CD4-positive, CD25-positive, alpha-beta regulatory T cell (primary cell): ENCODE results near the gene LMX1A. TPM values are rescaled to one million over a fixed set of nuclear protein-coding genes. Genes with fewer than 3 reads are reported as not detected.

Experiments used
- ATAC-seq, 2 donors: fragments of 150-1000 bp; cut with Tn5 transposase; one replicate each; pipeline ENCODE4 v1.10.0; 2021; ENCODE audit warnings: low read depth in 2 of 2, moderate number of reproducible peaks in 2 of 2, moderate library complexity in 1 of 2
- DNase-seq, 3 donors: peaks; one replicate each; pipeline versions ENCODE4 v3.0.0 to v3.0.0-alpha.2; 2012 to 2022; ENCODE audit warnings: mixed read lengths in 1 of 3
- H3K27ac ChIP-seq: one replicate; pipeline ENCODE4 v1.7.0; 2013; ENCODE audit warnings: mild to moderate bottlenecking, low read length; ENCODE audit not compliant: insufficient read depth, poor library complexity, severe bottlenecking
- H3K27me3 ChIP-seq: one replicate; pipeline ENCODE4 v1.7.0; 2013; ENCODE audit warnings: low read length; ENCODE audit not compliant: control insufficient read depth, insufficient read depth
- H3K36me3 ChIP-seq: one replicate; pipeline ENCODE4 v1.7.0; 2013; ENCODE audit warnings: mild to moderate bottlenecking, low read length, moderate library complexity; ENCODE audit not compliant: control insufficient read depth, insufficient read depth
- H3K4me1 ChIP-seq: 2 replicates; pipeline ENCODE4 v1.7.0; 2013; ENCODE audit warnings: mild to moderate bottlenecking, low read length; ENCODE audit not compliant: insufficient read depth, control insufficient read depth, poor library complexity, severe bottlenecking
- H3K4me3 ChIP-seq: one replicate; pipeline ENCODE4 v1.7.0; 2013; ENCODE audit warnings: low read depth, mild to moderate bottlenecking, low read length, moderate library complexity
- H3K9me3 ChIP-seq, 2 experiments: 1 replicate in 1 of 2; 2 replicates in 1 of 2; pipeline ENCODE4 v1.7.0; 2013; ENCODE audit warnings: low read length in 2 of 2, mild to moderate bottlenecking in 1 of 2, moderate library complexity in 1 of 2; ENCODE audit not compliant: control insufficient read depth in 2 of 2
- H3K27ac Mint-ChIP-seq, 3 donors: one replicate each; pipeline ENCODE4 v1.8.0; 2020 to 2022; ENCODE audit warnings: mild to moderate bottlenecking in 3 of 3, mixed read lengths in 3 of 3, moderate library complexity in 2 of 3
- H3K27me3 Mint-ChIP-seq: one replicate; pipeline ENCODE4 v1.8.0; 2022; ENCODE audit warnings: mild to moderate bottlenecking, mixed read lengths
- H3K36me3 Mint-ChIP-seq: one replicate; pipeline ENCODE4 v1.8.0; 2020; ENCODE audit warnings: mixed read lengths
- H3K4me1 Mint-ChIP-seq, 4 donors: one replicate each; pipeline ENCODE4 v1.8.0; 2020 to 2022; ENCODE audit warnings: mixed read lengths in 4 of 4, mild to moderate bottlenecking in 1 of 4
- H3K4me3 Mint-ChIP-seq, 4 donors: one replicate each; pipeline ENCODE4 v1.8.0; 2020 to 2022; ENCODE audit warnings: mild to moderate bottlenecking in 4 of 4, mixed read lengths in 4 of 4, moderate library complexity in 3 of 4
- H3K9me3 Mint-ChIP-seq, 7 donors: one replicate each; pipeline ENCODE4 v1.8.0; 2020 to 2022; ENCODE audit warnings: mixed read lengths in 7 of 7, mild to moderate bottlenecking in 3 of 7, moderate library complexity in 2 of 7
- polyA plus RNA-seq, 4 donors: library from polyadenylated mRNA; unstranded; fragments of 300-500 nt; fragmentation: Illumina TruSeq; gene quantifications; one replicate each; pipeline ENCODE4 v1.2.3, GENCODE V29; 2021
- total RNA-seq: library from RNA; stranded (reverse); gene quantifications from one replicate; pipeline ENCODE4 v1.2.3, GENCODE V29; 2022

Gene LMX1A
- total and polyA plus RNA-seq, 5 donors from 2014 or later: not detected

DNA sequence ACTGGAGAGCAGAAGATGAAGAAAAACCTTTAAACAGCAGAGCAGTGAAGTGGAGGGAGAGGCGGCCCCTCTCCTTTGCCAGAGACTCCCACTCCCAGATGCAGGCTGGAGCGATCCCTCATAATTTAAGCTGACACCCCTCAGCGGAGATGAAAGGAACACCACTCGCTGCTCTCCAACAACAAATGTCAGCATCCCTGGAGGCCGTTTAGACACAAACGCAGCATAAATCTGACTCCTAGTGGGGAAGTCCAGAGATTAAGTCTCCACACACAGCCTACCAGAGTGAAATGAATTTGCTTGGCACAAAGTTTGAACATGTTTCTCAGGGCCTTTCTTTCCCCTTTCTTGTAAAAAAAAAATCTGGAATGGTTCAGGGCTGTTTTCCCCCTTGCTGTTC lies 137.8 kb downstream of the LMX1A start:
- Histone ChIP-seq H3K27me3 (peaks cover 3% of the 10 kb centered on the region), H3K4me3 (no peak overlapping the region), H3K9me3 (no peaks in the 10 kb centered on the region), H3K36me3 (no peaks in the 10 kb centered on the region), H3K27ac (no peak overlapping the region), H3K4me1 (no peaks in the 10 kb centered on the region)
- Mint-ChIP-seq H3K36me3 (no peaks in the 10 kb centered on the region), H3K4me1 (no peaks in the 10 kb centered on the region), H3K9me3 (peaks cover 0 to 3% (median 0%) of the 10 kb centered on the region in 7 donors), H3K4me3 (no peak overlapping the region), H3K27ac (no peak overlapping the region), H3K27me3 (peaks cover 20% of the 10 kb centered on the region)
- DNase-seq (no peak), ATAC-seq (no peak)

DNA sequence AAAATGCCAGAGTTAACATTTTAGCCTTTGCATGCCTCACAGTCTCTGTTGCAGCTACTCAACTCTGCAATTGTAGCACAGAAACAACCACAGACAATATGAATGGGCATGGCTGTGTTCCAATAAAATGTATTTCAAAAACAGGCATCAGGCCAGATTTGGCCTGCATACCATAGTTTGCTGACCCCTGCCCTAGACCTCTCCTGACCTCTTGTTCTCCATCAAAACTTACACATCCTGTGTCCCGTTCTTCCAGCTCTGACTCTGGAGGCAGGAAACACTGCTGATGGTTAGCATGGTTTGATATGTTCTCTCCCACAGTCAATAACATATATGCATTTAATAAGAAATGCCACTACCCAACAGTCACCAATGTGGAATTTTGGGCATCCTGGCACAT lies 138.6 kb downstream of the LMX1A start:
- Histone ChIP-seq H3K4me3 (no peak overlapping the region), H3K27ac (no peak overlapping the region), H3K9me3 (no peaks in the 10 kb centered on the region), H3K4me1 (no peaks in the 10 kb centered on the region), H3K36me3 (no peaks in the 10 kb centered on the region), H3K27me3 (peaks cover 3% of the 10 kb centered on the region)
- ATAC-seq: no peak
- no peak overlapping the region for H3K4me3 Mint-ChIP-seq
- H3K27me3 Mint-ChIP-seq: peaks cover 20% of the 10 kb centered on the region
- peaks cover 0 to 2% (median 0%) of the 10 kb centered on the region in 7 donors for H3K9me3 Mint-ChIP-seq
- peak overlapping the region in 1 of 3 donors; percentile 33 for H3K27ac Mint-ChIP-seq
- no peaks in the 10 kb centered on the region for H3K4me1 Mint-ChIP-seq
- no peak for DNase-seq
- H3K36me3 Mint-ChIP-seq: no peaks in the 10 kb centered on the region

DNA sequence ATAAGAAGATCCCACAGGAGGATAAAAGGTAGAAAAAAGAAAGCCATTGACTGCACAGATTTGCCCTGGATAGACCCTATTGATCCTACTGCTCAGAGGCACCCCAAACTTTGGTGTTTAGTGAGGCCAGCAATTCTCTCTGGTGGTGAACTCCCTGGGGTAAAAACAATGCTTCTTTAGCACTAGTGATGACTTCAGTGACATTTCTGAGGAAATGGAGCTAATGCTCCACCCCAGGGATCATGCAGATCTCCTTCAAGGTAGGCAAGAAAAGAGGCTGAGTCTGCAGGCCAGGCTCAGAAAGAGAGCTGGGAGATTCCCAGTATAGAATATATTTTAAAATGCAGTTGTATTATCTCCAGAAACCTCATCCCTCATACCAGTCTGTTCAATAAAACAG lies 140.3 kb downstream of the LMX1A start:
- H3K4me1 Mint-ChIP-seq: no peaks in the 10 kb centered on the region
- H3K36me3 Mint-ChIP-seq: no peaks in the 10 kb centered on the region
- no peak for DNase-seq
- H3K4me1 ChIP-seq: no peaks in the 10 kb centered on the region
- H3K27ac ChIP-seq: no peak overlapping the region
- peaks cover 20% of the 10 kb centered on the region for H3K27me3 Mint-ChIP-seq
- H3K9me3 ChIP-seq: no peaks in the 10 kb centered on the region
- no peak for ATAC-seq
- H3K9me3 Mint-ChIP-seq: peaks cover 0 to 2% (median 0%) of the 10 kb centered on the region in 7 donors
- H3K36me3 ChIP-seq: no peaks in the 10 kb centered on the region
- no peak overlapping the region for H3K4me3 Mint-ChIP-seq
- H3K27me3 ChIP-seq: peaks cover 3% of the 10 kb centered on the region
- no peak overlapping the region for H3K27ac Mint-ChIP-seq
- H3K4me3 ChIP-seq: no peak overlapping the region

DNA sequence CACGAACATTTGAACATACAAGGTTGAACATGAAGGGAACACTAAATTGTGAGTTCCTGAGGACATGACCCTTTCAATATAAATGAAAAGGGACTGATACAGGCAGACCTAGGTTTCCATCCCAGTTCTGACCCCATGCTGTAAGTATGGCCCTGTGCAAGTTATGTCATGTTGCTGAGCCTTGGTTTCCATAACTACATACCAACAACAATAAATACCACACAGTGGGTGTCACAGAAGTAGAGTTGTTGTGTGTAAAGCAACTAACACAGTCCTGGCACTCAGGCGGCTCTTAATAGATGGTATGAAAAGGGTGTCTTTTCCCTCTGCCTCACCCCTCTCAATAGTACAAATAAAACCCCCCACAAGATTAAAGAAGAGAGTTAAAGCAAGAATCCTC lies 140.8 kb downstream of the LMX1A start:
- ATAC-seq (no peak), DNase-seq (no peak)
- Mint-ChIP-seq H3K36me3 (no peaks in the 10 kb centered on the region), H3K4me3 (no peak overlapping the region), H3K27ac (no peak overlapping the region), H3K4me1 (no peaks in the 10 kb centered on the region), H3K27me3 (peaks cover 20% of the 10 kb centered on the region), H3K9me3 (peaks cover 0 to 2% (median 0%) of the 10 kb centered on the region in 7 donors)
- Histone ChIP-seq H3K9me3 (no peaks in the 10 kb centered on the region), H3K4me1 (no peaks in the 10 kb centered on the region), H3K4me3 (no peak overlapping the region), H3K27me3 (peaks cover 3% of the 10 kb centered on the region), H3K36me3 (no peaks in the 10 kb centered on the region), H3K27ac (no peak overlapping the region)

DNA sequence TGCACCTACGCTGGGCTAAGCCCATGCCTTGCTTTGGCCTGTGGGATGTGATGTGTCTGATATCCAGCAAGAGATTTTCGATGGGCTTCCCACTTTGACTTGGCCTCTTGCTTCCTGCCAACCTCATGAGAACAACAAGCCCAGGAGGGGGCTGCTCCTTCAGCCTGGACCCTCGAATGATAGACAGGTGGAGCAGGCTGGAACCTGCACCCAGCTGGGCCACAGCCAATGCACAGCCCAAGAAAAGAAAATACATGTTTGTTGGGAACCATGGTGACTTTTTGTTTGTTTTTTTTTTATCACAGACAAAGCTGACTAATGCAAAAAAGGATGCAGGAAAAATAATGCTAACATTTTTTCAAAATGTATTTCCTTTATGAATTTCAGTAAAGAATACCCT lies 144.3 kb downstream of the LMX1A start:
- no peaks in the 10 kb centered on the region for H3K27me3 ChIP-seq
- DNase-seq: no peak
- no peaks in the 10 kb centered on the region for H3K36me3 ChIP-seq
- ATAC-seq: no peak
- no peak overlapping the region for H3K27ac Mint-ChIP-seq
- peaks cover 0 to 4% (median 0%) of the 10 kb centered on the region in 7 donors for H3K9me3 Mint-ChIP-seq
- no peaks in the 10 kb centered on the region for H3K4me1 Mint-ChIP-seq
- H3K27ac ChIP-seq: no peak overlapping the region
- no peaks in the 10 kb centered on the region for H3K9me3 ChIP-seq
- no peak overlapping the region for H3K4me3 Mint-ChIP-seq
- no peaks in the 10 kb centered on the region for H3K4me1 ChIP-seq
- no peak overlapping the region for H3K4me3 ChIP-seq
- H3K36me3 Mint-ChIP-seq: no peaks in the 10 kb centered on the region
- H3K27me3 Mint-ChIP-seq: peaks cover 7% of the 10 kb centered on the region

DNA sequence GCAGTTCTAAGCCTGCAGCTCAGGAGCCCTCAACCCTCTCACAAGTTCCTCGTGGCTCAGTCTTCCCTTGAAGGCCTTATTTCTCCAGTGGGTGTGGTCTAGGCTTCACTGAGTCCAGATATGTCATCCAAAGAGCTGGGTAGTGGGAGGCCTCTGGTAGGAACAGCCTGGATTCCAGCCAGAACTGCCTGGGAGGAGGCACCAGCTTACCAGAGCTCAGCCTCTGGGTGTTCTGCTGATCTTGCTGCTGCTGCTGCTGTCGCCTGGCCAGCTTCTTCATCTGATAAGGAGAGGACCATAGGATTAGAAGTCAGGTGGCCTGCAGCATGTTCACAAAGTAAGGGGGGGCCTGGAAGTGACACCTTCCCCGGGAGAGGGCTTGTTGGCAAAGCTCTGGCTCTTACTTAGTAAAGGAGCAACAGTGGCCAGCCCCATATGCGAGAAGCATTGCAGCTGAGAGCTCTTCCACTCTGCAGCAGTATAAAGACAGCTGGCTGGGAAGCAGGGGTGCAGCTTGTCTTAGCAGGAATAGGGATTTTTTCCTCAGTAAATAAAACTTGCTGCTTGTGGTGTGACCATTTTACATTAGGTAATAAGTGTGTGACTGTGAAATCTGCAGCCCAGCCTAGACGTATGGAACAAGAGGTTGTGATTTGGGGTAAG lies 148.5 kb downstream of the LMX1A start:
- Histone ChIP-seq H3K4me3 (no peak overlapping the region), H3K4me1 (no peaks in the 10 kb centered on the region), H3K27ac (no peak overlapping the region), H3K27me3 (no peaks in the 10 kb centered on the region), H3K36me3 (no peaks in the 10 kb centered on the region), H3K9me3 (no peaks in the 10 kb centered on the region)
- Mint-ChIP-seq H3K4me1 (no peaks in the 10 kb centered on the region), H3K36me3 (no peaks in the 10 kb centered on the region), H3K4me3 (no peak overlapping the region), H3K27me3 (no peaks in the 10 kb centered on the region), H3K27ac (no peak overlapping the region), H3K9me3 (peaks cover 0 to 3% (median 0%) of the 10 kb centered on the region in 7 donors)
- DNase-seq: no peak
- no peak for ATAC-seq

DNA sequence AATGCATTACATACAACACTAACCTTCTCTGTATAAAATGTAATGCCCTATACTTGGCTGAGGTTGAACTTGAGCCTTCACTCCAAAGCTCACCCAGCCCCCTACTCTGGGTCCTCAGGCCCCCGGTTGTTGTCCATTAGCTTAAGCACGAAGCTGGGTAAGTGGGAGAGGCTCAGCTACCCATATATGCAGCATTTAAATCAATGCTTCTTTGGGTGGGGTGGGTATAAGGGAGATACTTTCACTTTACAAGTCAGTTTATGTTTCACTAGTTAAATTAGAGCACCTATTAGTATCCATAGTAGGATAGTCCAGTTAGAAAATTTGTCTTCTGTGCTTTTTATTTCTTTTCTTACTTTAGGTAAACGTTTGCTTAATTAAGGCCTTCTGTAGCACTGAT lies 151.4 kb downstream of the LMX1A start:
- Histone ChIP-seq H3K27me3 (no peaks in the 10 kb centered on the region), H3K9me3 (no peaks in the 10 kb centered on the region), H3K36me3 (no peaks in the 10 kb centered on the region), H3K4me3 (no peak overlapping the region), H3K27ac (no peak overlapping the region), H3K4me1 (no peaks in the 10 kb centered on the region)
- Mint-ChIP-seq H3K4me1 (no peaks in the 10 kb centered on the region), H3K36me3 (no peaks in the 10 kb centered on the region), H3K27ac (no peak overlapping the region), H3K4me3 (no peak overlapping the region), H3K27me3 (no peaks in the 10 kb centered on the region), H3K9me3 (peaks cover 0 to 3% (median 0%) of the 10 kb centered on the region in 7 donors)
- ATAC-seq (no peak), DNase-seq (no peak)

DNA sequence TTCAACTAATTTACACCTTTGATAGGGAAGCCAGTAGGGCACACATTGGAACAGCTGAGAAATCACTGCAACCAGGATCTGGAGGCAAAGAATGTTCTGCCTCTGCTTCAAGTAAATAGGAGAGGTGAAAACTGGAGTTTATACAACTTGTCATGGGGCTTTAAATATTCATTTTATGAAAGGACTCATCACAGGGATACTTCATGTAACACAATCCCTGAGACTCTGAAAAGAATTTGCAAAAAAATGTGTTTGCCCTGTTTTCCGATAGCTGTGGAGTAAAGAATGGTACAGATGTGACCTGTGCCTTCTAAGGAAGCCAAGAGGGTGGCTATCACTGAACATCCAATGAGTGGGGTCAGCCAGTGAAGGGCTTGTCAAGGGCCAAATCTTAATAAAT lies 152.0 kb downstream of the LMX1A start:
- Mint-ChIP-seq H3K4me1 (no peaks in the 10 kb centered on the region), H3K27ac (no peak overlapping the region), H3K9me3 (peaks cover 0 to 3% (median 0%) of the 10 kb centered on the region in 7 donors), H3K36me3 (no peaks in the 10 kb centered on the region), H3K4me3 (no peak overlapping the region), H3K27me3 (no peaks in the 10 kb centered on the region)
- no peaks in the 10 kb centered on the region for H3K27me3 ChIP-seq
- no peak overlapping the region for H3K4me3 ChIP-seq
- no peak overlapping the region for H3K27ac ChIP-seq
- H3K9me3 ChIP-seq: no peaks in the 10 kb centered on the region
- DNase-seq (no peak), ATAC-seq (no peak)
- no peaks in the 10 kb centered on the region for H3K4me1 ChIP-seq
- no peaks in the 10 kb centered on the region for H3K36me3 ChIP-seq
